DOHH2 (cell line): ENCODE measurements around the gene MKNK2.
"Not testable (repeated sequence)": the region's sequence is repeated elsewhere in the genome, so short reads cannot be mapped to it uniquely, and the experiment has no call there.

Experiments
- H3F3A ChIP-seq: fragments of 200-600 bp; sonication (generic), shearing (Covaris generic); 2 replicates; pipeline ENCODE4 v1.6.0; 2016; ENCODE audit warnings: antibody characterized with exemption, mild to moderate bottlenecking; ENCODE audit not compliant: control insufficient read depth, insufficient read depth
- H3K27ac ChIP-seq: fragments of 200-600 bp; sonication (generic); 2 replicates; pipeline ENCODE4 v1.5.1; 2014; ENCODE audit warnings: low read depth, mild to moderate bottlenecking, low read length, moderate library complexity
- H3K27me3 ChIP-seq: fragments of 200-600 bp; sonication (generic); 2 replicates; pipeline ENCODE4 v1.6.1; 2014; ENCODE audit warnings: mild to moderate bottlenecking, low read length, mixed read lengths; ENCODE audit not compliant: control insufficient read depth
- H3K36me3 ChIP-seq: fragments of 200-600 bp; sonication (generic); 2 replicates; pipeline ENCODE4 v1.6.1; 2014; ENCODE audit warnings: mild to moderate bottlenecking, low read length, moderate library complexity, mixed read lengths; ENCODE audit not compliant: control insufficient read depth
- H3K4me1 ChIP-seq: fragments of 200-600 bp; sonication (generic); 2 replicates; pipeline ENCODE4 v1.6.1; 2014; ENCODE audit warnings: mild to moderate bottlenecking, low read length, mixed read lengths; ENCODE audit not compliant: control insufficient read depth
- H3K4me2 ChIP-seq: fragments of 200-600 bp; sonication (generic); 2 replicates; pipeline ENCODE4 v1.6.0; 2014; ENCODE audit warnings: mild to moderate bottlenecking, low read length, moderate library complexity
- H3K4me3 ChIP-seq: fragments of 200-600 bp; sonication (generic); 2 replicates; pipeline ENCODE4 v1.5.1; 2014; ENCODE audit warnings: mild to moderate bottlenecking, low read length, mixed read lengths
- H3K79me2 ChIP-seq: fragments of 200-600 bp; sonication (generic); 2 replicates; pipeline ENCODE4 v1.6.1; 2014; ENCODE audit warnings: mild to moderate bottlenecking, low read length, mixed read lengths; ENCODE audit not compliant: control insufficient read depth
- H3K9me2 ChIP-seq: fragments of 200-600 bp; sonication (generic); replicated peaks from 2 replicates; pipeline ENCODE4 v1.6.1; 2014; ENCODE audit warnings: mild to moderate bottlenecking, low read length, mixed read lengths; ENCODE audit not compliant: control insufficient read depth
- H3K9me3 ChIP-seq: fragments of 200-600 bp; sonication (generic); 2 replicates; pipeline ENCODE4 v1.6.1; 2014; ENCODE audit warnings: antibody characterized with exemption, low read length, mixed read lengths; ENCODE audit not compliant: control insufficient read depth, insufficient read depth
- H4K20me1 ChIP-seq: fragments of 200-600 bp; sonication (generic); 2 replicates; pipeline ENCODE4 v1.6.0; 2014; ENCODE audit warnings: low read depth, mild to moderate bottlenecking, antibody characterized with exemption, low read length, moderate library complexity; ENCODE audit not compliant: control insufficient read depth, insufficient read depth
- CTCF ChIP-seq: fragments of 200-600 bp; sonication (generic); IDR thresholded peaks from one replicate; pipeline ENCODE4 v1.5.1; 2014; ENCODE audit warnings: antibody characterized with exemption, mild to moderate bottlenecking, low read depth, low read length; ENCODE audit not compliant: poor library complexity, severe bottlenecking
- EZH2phosphoT487 ChIP-seq: fragments of 200-600 bp; sonication (generic); IDR thresholded peaks from 2 replicates; pipeline ENCODE4 v1.6.1; 2017; ENCODE audit warnings: borderline replicate concordance, mild to moderate bottlenecking, antibody characterized with exemption, low read length, moderate library complexity, mixed read lengths

MKNK2 gene

GRCh38 chr19:1990230-1991017, 60.6 kb downstream of the MKNK2 start:
- Histone ChIP-seq H3K9me3 (no peaks in the 10 kb centered on the region), H3K4me2 (no peak overlapping the region), H3F3A (peaks cover 2% of the 10 kb centered on the region), H3K4me1 (no peaks in the 10 kb centered on the region), H4K20me1 (no peaks in the 10 kb centered on the region), H3K27ac (no peak overlapping the region), H3K4me3 (no peak overlapping the region), H3K79me2 (no peaks in the 10 kb centered on the region), H3K9me2 (no peaks in the 10 kb centered on the region), H3K27me3 (no peaks in the 10 kb centered on the region), H3K36me3 (peaks cover 60% of the 10 kb centered on the region)
- TF ChIP-seq EZH2phosphoT487 (no peak), CTCF (no peak)

- no peak overlapping the region for H3K4me2 ChIP-seq
- H3K9me2 ChIP-seq: no peaks in the 10 kb centered on the region
- H3K9me3 ChIP-seq: no peaks in the 10 kb centered on the region
- H3K4me3 ChIP-seq: no peak overlapping the region
- peaks cover 66% of the 10 kb centered on the region for H3K36me3 ChIP-seq
- H3K27me3 ChIP-seq: no peaks in the 10 kb centered on the region
- H4K20me1 ChIP-seq: no peaks in the 10 kb centered on the region
- no peaks in the 10 kb centered on the region for H3K4me1 ChIP-seq
- H3F3A ChIP-seq: peaks cover under 1% of the 10 kb centered on the region
- TF ChIP-seq CTCF: no peak
- TF ChIP-seq EZH2phosphoT487: no peak
- H3K27ac ChIP-seq: no peak overlapping the region
- H3K79me2 ChIP-seq: no peaks in the 10 kb centered on the region
Observed at GRCh38 chr19:1989513-1990229, 61.4 kb downstream of the MKNK2 start.

- H4K20me1 ChIP-seq, H3K4me1 ChIP-seq: not testable (repeated sequence)
- H3K36me3 ChIP-seq: peaks cover 70% of the 10 kb centered on the region
Observed at GRCh38 chr19:1988464-1988863, 62.6 kb downstream of the MKNK2 start.

More at GRCh38 chr19:1988464-1988863, 62.6 kb downstream of the MKNK2 start:
- not testable (repeated sequence) for H3F3A ChIP-seq, H3K79me2 ChIP-seq, H3K4me3 ChIP-seq, H3K27me3 ChIP-seq, H3K27ac ChIP-seq, H3K4me2 ChIP-seq, H3K9me2 ChIP-seq, H3K9me3 ChIP-seq
